ENCODE data around the gene PTGR1.
"Not testable (repeated sequence)": the region's sequence is repeated elsewhere in the genome, so short reads cannot be mapped to it uniquely, and the experiment has no call there.

The PTGR1 gene

GRCh38 chr9:111613436-111614040 is 14.1 kb upstream of the PTGR1 start:
- no peak for DNase-seq (ENCODE audit: low spot score)

GRCh38 chr9:111610845-111611244 is 11.4 kb upstream of the PTGR1 start:
- DNase-seq (ENCODE audit: low spot score), result no peak

DNA sequence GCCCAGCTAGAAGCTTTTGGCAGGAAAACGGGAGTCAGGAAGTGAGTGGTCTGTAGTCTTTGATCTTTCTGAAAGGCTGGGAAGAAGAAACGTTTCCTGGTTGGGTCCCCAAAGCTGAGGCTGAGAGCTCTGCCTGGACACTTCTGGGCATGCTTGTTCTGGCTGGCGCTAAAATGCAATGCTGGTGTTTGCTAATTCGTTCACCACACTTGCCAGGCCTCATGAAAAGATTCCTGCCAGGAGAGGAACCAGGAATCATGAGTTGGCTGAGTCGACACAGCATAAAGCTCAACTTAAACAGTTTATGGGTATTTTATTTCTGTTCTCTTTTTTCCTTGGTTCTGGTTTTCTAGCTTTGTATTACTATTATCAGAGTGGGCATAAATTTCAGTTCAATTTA is 10.7 kb upstream of the PTGR1 start:
- no peak for DNase-seq (ENCODE audit: low spot score)

DNA sequence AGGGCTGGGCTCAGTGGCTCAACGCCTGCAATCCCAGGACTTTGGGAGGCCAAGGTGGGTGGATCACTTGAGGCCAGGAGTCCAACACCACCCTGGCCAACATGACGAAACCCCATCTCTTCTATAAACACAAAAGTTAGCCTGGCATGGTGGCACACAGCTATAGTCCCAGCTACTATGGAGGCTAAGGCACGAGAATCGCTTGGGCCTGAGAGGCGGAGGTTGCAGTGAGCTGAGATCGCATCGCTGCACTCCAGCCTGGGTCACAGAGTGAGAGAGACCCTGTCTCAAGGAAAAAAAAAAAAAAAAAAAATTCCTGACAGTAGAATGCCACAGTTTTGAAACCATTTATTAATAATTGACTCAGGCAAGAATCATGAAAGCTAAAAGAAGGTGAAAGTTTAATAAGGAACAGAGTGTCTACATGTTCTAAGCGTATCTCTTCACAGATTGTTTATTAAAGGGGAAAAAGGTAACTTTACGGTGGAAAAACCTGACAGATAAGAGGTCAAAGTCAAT is 5.7 kb upstream of the PTGR1 start:
- DNase-seq (ENCODE audit: low spot score), result no peak

DNA sequence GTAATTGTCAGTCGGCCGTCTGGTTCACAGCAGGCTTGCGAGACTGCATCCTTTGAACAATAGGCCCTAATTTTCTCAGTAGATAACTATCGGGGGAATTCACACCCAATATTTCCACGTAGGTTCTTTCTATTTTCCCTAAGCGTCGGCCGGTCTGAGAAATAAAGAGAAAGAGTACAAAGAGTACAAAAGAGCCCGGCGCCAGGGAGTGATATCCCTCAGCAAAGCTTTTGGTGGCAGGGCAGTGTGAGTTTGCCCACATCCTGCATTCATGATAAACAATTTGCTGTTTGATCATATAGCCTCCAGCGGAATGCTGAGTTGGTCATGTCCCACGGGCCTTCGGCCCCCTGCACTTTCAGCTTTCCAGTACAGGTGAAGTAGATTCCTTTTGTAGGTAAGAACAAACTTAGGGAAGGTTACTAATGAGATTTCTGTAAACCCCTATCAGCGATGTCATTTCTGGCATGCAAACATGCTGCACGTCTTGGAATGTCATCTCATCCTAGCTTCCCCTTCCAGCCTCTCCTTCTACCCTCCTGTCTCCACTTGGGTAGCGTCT is 4.7 kb upstream of the PTGR1 start:
- DNase-seq (ENCODE audit: low spot score), result no peak

- no peak for DNase-seq (ENCODE audit: low spot score)
Observed at GRCh38 chr9:111603041-111603440, 3.6 kb upstream of the PTGR1 start.

DNA sequence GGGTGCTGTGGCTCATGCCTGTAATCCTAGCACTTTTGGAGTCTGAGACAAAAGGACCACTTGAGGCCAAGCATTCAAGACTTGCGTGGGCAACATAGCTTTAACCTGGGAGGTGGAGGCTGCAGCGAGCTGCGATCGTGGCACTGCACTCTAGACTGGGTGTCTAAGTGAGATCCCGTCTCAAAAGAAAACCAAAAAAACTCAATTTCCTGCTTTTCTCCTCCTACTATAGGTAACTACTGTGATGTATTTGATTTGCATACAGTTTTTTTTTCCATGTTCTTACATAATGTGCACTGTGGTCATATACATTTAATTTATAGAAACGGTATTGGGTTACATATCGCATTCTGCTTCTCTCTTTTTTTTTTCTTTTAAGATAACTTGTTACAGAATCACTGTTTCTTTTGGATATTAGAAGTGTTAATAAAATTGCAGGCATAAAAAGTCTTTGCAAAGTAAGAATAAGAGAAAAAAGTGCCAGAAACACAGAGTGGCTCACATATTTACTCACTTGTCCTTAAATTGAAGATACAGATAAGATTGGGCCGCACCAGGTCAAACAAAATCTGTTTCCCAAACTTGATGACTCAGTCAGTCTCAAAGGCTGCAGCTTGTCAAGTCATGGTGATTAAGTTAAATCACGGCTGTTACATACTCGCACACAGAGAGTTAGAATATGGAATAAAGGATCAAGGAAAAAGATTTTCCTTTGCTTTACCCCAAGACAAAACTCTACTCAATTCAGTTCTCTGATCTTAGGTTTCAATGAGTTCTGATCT is 2.0 kb upstream of the PTGR1 start:
- DNase-seq (ENCODE audit: low spot score), result peak; percentile 40

GRCh38 chr9:111599955-111600343 is 502 bp upstream of the PTGR1 start:
- DNase-seq (ENCODE audit: low spot score), result no peak

- peak; percentile 18 for DNase-seq (ENCODE audit: low spot score)
Observed at GRCh38 chr9:111598733-111599091, 735 bp downstream of the PTGR1 start.

DNA sequence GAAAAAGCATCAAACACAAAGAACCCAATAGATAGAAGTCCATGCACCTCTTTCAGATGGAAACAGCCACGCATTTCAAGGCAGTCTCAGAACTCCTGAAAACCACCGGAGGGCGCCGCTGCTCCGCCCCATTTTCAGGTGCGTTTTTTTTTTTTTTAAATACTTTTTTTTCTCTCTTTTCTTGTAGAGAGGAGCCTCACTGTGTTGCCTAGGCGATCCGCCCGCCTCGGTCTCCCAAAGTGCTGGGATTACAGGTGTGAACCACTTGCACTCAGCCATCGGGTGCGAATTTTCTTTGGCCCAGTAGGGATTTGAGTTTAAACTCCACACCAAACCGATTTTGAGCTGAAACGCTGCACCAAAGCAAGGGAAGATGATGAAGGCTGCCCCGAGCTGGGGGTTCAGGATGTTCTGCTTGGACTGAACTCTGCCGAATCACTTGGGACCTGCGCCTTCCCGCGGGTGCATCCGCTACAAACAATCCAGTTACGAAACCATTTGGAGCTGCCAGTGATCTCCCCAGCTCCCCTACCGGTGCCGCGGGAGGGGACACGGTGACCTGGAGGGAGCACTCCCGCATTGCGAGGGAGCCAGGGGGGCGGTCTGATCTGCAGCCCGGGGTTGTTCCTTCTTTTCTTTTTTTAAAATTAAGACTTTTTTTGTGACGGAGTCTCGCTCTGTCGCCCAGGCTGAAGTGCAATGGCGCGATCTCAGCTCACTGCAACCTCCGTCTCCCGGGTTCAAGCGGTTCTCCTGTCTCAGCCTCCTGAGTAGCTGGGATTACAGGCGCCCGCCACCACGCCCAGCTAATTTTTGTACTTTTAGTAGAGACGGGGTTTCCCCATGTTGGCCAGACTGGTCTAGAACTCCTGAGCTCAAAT is 1.4 kb downstream of the PTGR1 start:
- DNase-seq (ENCODE audit: low spot score), result peak; percentile 52

- no peak for DNase-seq (ENCODE audit: low spot score)
Observed at GRCh38 chr9:111588846-111589245, 10.6 kb downstream of the PTGR1 start.

DNA sequence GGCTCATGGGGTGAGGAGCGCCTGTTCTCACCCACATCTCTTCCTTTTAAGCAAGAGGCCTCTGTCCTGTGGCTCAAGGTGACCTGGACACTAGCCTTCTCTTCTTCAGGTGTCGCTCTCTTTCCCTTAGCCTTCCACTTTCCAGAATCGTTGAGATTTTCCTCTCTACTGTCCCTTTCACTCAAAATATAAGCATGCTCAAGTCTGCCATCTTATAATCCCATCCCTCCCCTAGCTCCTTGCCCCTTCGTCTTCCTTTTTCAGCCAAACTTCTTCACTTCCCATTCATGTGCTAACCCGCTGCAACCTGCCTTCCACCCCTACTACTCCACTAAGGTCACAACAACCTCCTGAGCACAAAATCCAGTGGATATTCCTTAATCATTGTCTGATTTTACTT is 13.1 kb downstream of the PTGR1 start:
- DNase-seq (ENCODE audit: low spot score), result no peak

DNA sequence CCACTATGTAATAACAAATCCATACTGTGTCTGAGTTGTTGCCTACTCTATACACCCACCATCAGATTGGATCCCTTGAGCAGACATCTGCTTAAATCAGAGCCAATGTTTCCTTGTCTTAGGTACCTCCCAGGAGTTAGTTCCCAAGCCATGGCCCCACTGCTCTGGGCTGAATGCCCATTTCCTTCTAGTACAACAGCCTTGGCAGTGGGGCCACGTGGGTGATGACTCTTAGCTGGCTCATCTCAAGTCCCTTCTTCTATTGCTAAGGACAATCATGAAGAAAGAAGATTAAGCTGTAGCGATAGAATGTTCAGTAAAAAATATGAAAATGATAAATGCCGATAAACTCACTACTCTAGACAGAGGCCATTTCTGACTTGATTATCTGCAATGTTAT is 16.6 kb downstream of the PTGR1 start:
- no peak for DNase-seq (ENCODE audit: low spot score)

DNA sequence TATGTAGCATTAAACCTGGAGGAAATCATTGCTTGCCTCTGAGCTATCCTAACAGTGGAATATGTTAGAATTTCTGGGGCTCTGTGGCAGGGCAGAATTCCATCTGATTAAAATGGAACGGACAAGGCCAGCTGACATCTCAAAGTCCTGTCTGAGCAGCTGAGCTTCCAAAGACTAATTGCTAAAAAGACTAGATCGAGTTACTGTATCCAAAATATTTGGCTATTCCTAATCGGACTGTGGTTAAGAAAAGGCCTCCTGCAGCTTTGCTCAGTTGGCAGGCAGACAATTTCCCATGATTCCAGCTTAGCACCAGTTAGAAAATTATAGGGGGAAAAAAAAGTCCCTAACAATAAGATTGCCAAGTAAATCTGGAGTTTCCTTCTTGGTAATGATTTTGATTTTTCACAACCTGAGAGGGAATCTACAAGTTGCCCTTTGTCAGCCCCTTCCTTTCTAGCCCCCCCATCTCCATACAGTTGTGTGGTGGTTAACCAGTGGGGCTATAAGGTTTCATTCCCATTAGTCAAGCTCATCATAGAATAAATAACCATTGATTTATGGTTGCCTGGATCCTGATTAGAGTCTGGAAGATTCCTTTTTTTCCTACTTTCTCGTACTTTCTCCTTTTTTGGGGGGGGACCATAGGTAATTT is 26.4 kb downstream of the PTGR1 start:
- no peak for DNase-seq (ENCODE audit: low spot score)

DNA sequence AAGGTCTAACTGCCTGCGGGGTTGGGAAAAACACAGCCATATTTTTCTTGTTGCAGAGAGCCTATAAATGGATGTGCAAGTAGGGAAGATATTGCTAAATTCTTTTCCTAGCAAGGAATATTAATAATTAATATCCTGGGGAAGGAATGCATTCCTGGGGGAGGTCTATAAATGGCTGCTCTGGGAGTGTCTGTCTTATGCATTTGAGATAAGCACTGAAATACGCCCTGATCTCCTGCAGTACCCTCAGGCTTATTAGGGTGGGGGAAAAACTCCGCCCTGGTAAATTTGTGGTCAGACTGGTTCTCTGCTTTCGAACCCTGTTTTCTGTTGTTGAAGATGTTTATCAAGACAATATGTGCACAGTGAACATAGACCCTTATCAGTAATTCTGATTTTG is 31.3 kb downstream of the PTGR1 start:
- DNase-seq (ENCODE audit: low spot score), result not testable (repeated sequence)

GRCh38 chr9:111566234-111566633 is 33.2 kb downstream of the PTGR1 start:
- DNase-seq (ENCODE audit: low spot score), result no peak

DNA sequence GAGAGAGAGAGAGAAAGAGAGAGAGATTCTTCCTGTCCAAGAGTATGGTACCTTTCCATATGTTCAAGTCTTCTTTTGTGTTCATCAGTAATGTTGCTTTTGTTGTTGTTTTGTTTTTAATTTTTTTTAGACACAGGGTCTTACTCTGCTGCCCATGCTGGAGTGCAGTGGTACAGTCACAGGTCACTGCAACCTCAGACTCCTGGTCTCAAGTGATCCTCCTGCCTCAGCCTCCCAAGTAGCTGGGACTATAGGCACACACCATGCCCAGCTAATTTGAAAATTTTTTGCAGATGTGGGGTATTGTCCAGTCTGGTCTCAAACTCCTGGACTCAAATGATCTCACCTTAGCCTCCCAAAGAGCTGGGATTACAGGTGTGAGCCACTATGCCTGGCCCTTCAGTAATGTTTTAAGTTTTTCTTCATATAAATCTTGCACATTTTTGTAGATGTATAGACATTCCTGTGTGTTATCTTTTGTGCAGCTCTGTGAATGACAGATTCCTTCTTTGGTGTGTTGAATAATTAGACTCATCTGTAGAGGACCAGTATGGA is 38.2 kb downstream of the PTGR1 start:
- DNase-seq (ENCODE audit: low spot score), result no peak

DNA sequence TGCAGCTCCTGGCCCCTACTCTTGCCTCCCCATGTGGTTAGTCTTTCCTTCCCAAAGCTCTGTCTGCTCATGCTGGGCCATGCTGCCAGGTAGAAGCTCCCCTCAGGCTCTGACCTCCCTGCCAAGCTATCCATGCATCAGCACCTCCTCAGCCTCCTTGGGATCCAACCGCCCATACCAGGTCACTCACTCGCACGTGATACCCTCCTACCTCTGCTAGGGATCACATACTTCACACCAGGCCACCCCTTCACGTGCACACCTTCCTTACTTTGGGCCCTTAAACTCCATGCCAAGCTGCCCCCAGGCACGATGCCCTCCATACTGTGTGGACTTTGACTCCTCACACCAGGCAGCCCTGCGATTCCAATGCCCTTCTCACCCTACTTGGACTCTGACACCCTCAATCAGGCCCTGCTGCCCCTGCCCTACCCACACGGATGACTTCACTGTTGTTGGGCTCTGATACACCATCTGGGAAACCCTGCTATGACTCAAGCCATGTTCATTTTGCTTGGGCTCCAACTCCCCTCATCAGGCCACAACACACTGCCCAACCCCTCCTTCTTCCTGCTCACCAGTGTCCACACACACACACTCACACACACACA is 40.3 kb downstream of the PTGR1 start:
- no peak for DNase-seq (ENCODE audit: low spot score)

DNA sequence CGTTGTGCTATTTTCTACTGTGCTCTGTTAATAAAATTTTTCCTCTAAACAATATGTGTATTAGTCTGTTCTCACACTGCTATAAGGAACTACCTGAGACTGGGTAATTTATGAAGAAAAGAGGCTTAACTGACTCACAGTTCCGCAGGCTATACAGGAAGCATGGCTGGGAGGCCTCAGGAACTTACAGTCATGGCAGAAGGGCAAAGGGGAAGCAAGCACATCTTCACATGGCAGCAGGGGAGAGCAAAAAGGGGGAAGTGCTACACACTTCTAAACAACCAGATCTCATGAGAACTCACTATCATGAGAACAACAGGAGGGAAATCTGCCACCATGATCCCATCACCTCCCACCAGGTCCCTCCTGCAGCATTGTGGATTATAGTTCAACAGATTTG is 44.0 kb downstream of the PTGR1 start:
- DNase-seq (ENCODE audit: low spot score), result not testable (repeated sequence)

- no peak for DNase-seq (ENCODE audit: low spot score)
Observed at GRCh38 chr9:111548623-111549022, 50.8 kb downstream of the PTGR1 start.
